DND-41 (cell line): Measurements from ENCODE around the gene FRMD8.
A peak's percentile ranks its signal among the peaks of the same experiment; 100 is the strongest.

Experiments
- CTCF ChIP-seq: IDR thresholded peaks from 2 replicates; pipeline ENCODE4 v1.5.1; 2012; ENCODE audit warnings: borderline replicate concordance, low read length, moderate library complexity, mild to moderate bottlenecking; ENCODE audit not compliant: poor library complexity, severe bottlenecking; ENCODE audit errors: extremely low read depth
- EZH2 ChIP-seq: IDR thresholded peaks from 3 replicates; pipeline ENCODE4 v1.6.1; 2012; ENCODE audit warnings: borderline replicate concordance, low read depth, mild to moderate bottlenecking, moderate library complexity, low read length, inconsistent platforms; ENCODE audit not compliant: severe bottlenecking

GRCh38 chr11:65382033-65382803 is 4.2 kb upstream of the FRMD8 start, which contains the start of gene SLC25A45:
- TF ChIP-seq CTCF (peak; percentile 86), EZH2 (no peak)
